H9 (cell line): ENCODE measurements around the gene PITRM1. TPM values are rescaled to one million over a fixed set of nuclear protein-coding genes. Genes with fewer than 3 reads are reported as not detected.

Experiments
- DNase-seq: peaks from one replicate; pipeline ENCODE4 v3.0.0-alpha.2; 2017
- H2AFZ ChIP-seq: one replicate; pipeline ENCODE4 v1.6.1; 2013; ENCODE audit warnings: mild to moderate bottlenecking, low read length, control low read depth, moderate library complexity
- H2AK5ac ChIP-seq: 2 replicates; pipeline ENCODE4 v1.6.1; 2013; ENCODE audit warnings: low read length, control low read depth, mixed read lengths; ENCODE audit not compliant: insufficient read length
- H2BK120ac ChIP-seq: one replicate; pipeline ENCODE4 v1.6.1; 2013; ENCODE audit warnings: low read depth, mild to moderate bottlenecking, low read length, control low read depth, inconsistent platforms; ENCODE audit not compliant: poor library complexity, severe bottlenecking
- H2BK12ac ChIP-seq: 2 replicates; pipeline ENCODE4 v1.6.1; 2013; ENCODE audit warnings: low read length, control low read depth, mixed read lengths, low read depth; ENCODE audit not compliant: insufficient read length
- H2BK15ac ChIP-seq: 2 replicates; pipeline ENCODE4 v1.6.1; 2013; ENCODE audit warnings: low read depth, low read length, control low read depth
- H2BK20ac ChIP-seq: one replicate; pipeline ENCODE4 v1.6.1; 2013; ENCODE audit warnings: low read depth, mild to moderate bottlenecking, low read length, control low read depth, inconsistent platforms; ENCODE audit not compliant: poor library complexity, severe bottlenecking
- H2BK5ac ChIP-seq: 2 replicates; pipeline ENCODE4 v1.6.1; 2013; ENCODE audit warnings: low read length, control low read depth, mixed read lengths; ENCODE audit not compliant: insufficient read length
- H3K14ac ChIP-seq: 2 replicates; pipeline ENCODE4 v1.6.1; 2013; ENCODE audit warnings: low read length, control low read depth; ENCODE audit not compliant: insufficient read depth
- H3K18ac ChIP-seq: 2 replicates; pipeline ENCODE4 v1.6.1; 2013; ENCODE audit warnings: low read depth, mild to moderate bottlenecking, mixed read lengths, low read length, control low read depth; ENCODE audit not compliant: insufficient read length
- H3K23ac ChIP-seq: 2 replicates; pipeline ENCODE4 v1.6.1; 2013; ENCODE audit warnings: low read length, control low read depth, mixed read lengths, low read depth; ENCODE audit not compliant: insufficient read length
- H3K23me2 ChIP-seq: 2 replicates; pipeline ENCODE4 v1.6.1; 2013; ENCODE audit warnings: low read depth, mild to moderate bottlenecking, mixed read lengths, low read length, control low read depth; ENCODE audit not compliant: insufficient read length, poor library complexity, severe bottlenecking
- H3K27ac ChIP-seq: 2 replicates; pipeline ENCODE4 v1.5.1; 2013; ENCODE audit warnings: low read length, control low read depth, mixed read lengths, low read depth; ENCODE audit not compliant: insufficient read length
- H3K27me3 ChIP-seq: 2 replicates; pipeline ENCODE4 v1.6.1; 2013; ENCODE audit warnings: low read length, control low read depth, inconsistent platforms; ENCODE audit not compliant: insufficient read depth
- H3K4ac ChIP-seq: 2 replicates; pipeline ENCODE4 v1.6.1; 2013; ENCODE audit warnings: low read depth, mild to moderate bottlenecking, control low read depth, inconsistent platforms, low read length, moderate library complexity
- H3K4me1 ChIP-seq: 2 replicates; pipeline ENCODE4 v1.6.1; 2013; ENCODE audit warnings: low read length, control low read depth, inconsistent platforms; ENCODE audit not compliant: insufficient read depth
- H3K4me2 ChIP-seq: 2 replicates; pipeline ENCODE4 v1.6.1; 2013; ENCODE audit warnings: low read length, control low read depth, mixed read lengths; ENCODE audit not compliant: insufficient read length, insufficient read depth
- H3K56ac ChIP-seq: 2 replicates; pipeline ENCODE4 v1.6.1; 2013; ENCODE audit warnings: low read depth, mild to moderate bottlenecking, mixed read lengths, low read length, control low read depth; ENCODE audit not compliant: insufficient read length
- H3K79me1 ChIP-seq: 2 replicates; pipeline ENCODE4 v1.6.1; 2013; ENCODE audit warnings: low read depth, mild to moderate bottlenecking, moderate library complexity, low read length, control low read depth, inconsistent platforms; ENCODE audit not compliant: insufficient read depth, poor library complexity, severe bottlenecking
- H3K79me2 ChIP-seq: 2 replicates; pipeline ENCODE4 v1.6.1; 2013; ENCODE audit warnings: low read length, control low read depth, inconsistent platforms; ENCODE audit not compliant: insufficient read depth
- H3K9ac ChIP-seq: 2 replicates; pipeline ENCODE4 v1.6.1; 2013; ENCODE audit warnings: low read length, control low read depth, mixed read lengths; ENCODE audit not compliant: insufficient read length; ENCODE audit errors: extremely low read depth
- H3K9me3 ChIP-seq: one replicate; pipeline ENCODE4 v1.6.1; 2013; ENCODE audit warnings: low read depth, low read length, inconsistent platforms; ENCODE audit not compliant: control insufficient read depth
- H3T11ph ChIP-seq: one replicate; pipeline ENCODE4 v1.6.1; 2013; ENCODE audit warnings: mild to moderate bottlenecking, low read length, control low read depth, inconsistent platforms
- H4K20me1 ChIP-seq: one replicate; pipeline ENCODE4 v1.6.1; 2013; ENCODE audit not compliant: control insufficient read depth, insufficient read length, insufficient read depth
- H4K5ac ChIP-seq: 2 replicates; pipeline ENCODE4 v1.6.1; 2013; ENCODE audit warnings: low read depth, mild to moderate bottlenecking, mixed read lengths, low read length, control low read depth; ENCODE audit not compliant: insufficient read length
- H4K8ac ChIP-seq: replicated peaks from 2 replicates; pipeline ENCODE4 v1.6.1; 2013; ENCODE audit warnings: low read length, control low read depth, mixed read lengths, low read depth; ENCODE audit not compliant: insufficient read length
- H4K91ac ChIP-seq: 2 replicates; pipeline ENCODE4 v1.6.1; 2013; ENCODE audit warnings: low read depth, mild to moderate bottlenecking, moderate library complexity, mixed read lengths, low read length, control low read depth; ENCODE audit not compliant: insufficient read length
- H3K27ac Mint-ChIP-seq, 3 experiments: 2 replicates in 2 of 3; 3 replicates in 1 of 3; pipeline ENCODE4 v1.8.0; 2020 to 2021; ENCODE audit warnings: mixed read lengths in 3 of 3, mild to moderate bottlenecking in 1 of 3, moderate library complexity in 1 of 3
- H3K27me3 Mint-ChIP-seq: 2 replicates; pipeline ENCODE4 v1.8.0; 2021; ENCODE audit warnings: low read depth, mild to moderate bottlenecking, moderate library complexity, mixed read lengths
- H3K36me3 Mint-ChIP-seq, 3 experiments: 2 replicates in 2 of 3; 3 replicates in 1 of 3; pipeline ENCODE4 v1.8.0; 2020 to 2021; ENCODE audit warnings: low read depth in 3 of 3, mixed read lengths in 3 of 3; ENCODE audit not compliant: insufficient read depth in 1 of 3
- H3K4me1 Mint-ChIP-seq, 2 experiments: 2 replicates each; pipeline ENCODE4 v1.8.0; 2020; ENCODE audit warnings: mixed read lengths in 2 of 2
- H3K4me3 Mint-ChIP-seq, 2 experiments: 2 replicates in 1 of 2; 3 replicates in 1 of 2; pipeline ENCODE4 v1.8.0; 2020 to 2021; ENCODE audit warnings: mild to moderate bottlenecking in 2 of 2, mixed read lengths in 2 of 2, moderate library complexity in 1 of 2
- H3K9me3 Mint-ChIP-seq, 2 experiments: 2 replicates in 1 of 2; 3 replicates in 1 of 2; pipeline ENCODE4 v1.8.0; 2020; ENCODE audit warnings: mild to moderate bottlenecking in 2 of 2, mixed read lengths in 2 of 2, moderate library complexity in 1 of 2
- CTCF ChIP-seq: fragments of 200-600 bp; sonication (generic); conservative IDR thresholded peaks from 3 replicates; pipeline ENCODE4 v1.8.0; 2021; ENCODE audit warnings: antibody characterized with exemption, mild to moderate bottlenecking
- WGBS: extraction: QIAGEN DNeasy Blood & Tissue Kit; methylation state at CpG from one replicate; pipeline ENCODE4 v1.1.7; 2013; ENCODE audit warnings: missing lambda C conversion rate, low lambda C conversion rate, mixed read lengths; ENCODE audit not compliant: insufficient read length; ENCODE audit errors: extremely low coverage; 5-methylcytosine and 5-hydroxymethylcytosine counted together
- total RNA-seq: library from RNA; stranded (reverse); gene quantifications from 2 replicates; pipeline ENCODE4 v1.2.1, GENCODE V29; 2021

Gene PITRM1
- total RNA-seq, 1 experiment from 2014 or later = 27.8 TPM

GRCh38 chr10:3207351-3207750, 34.8 kb upstream of the PITRM1 start:
- no peak overlapping the region for H3K9ac ChIP-seq
- no peaks in the 10 kb centered on the region for H3K4me1 ChIP-seq
- H3K27ac ChIP-seq = no peak overlapping the region
- H3K4me1 Mint-ChIP-seq = no peaks in the 10 kb centered on the region
- H3K9me3 ChIP-seq = no peaks in the 10 kb centered on the region
- no peak overlapping the region for H4K5ac ChIP-seq
- no peak for TF ChIP-seq CTCF
- no peaks in the 10 kb centered on the region for H3K79me2 ChIP-seq
- no peak overlapping the region for H3T11ph ChIP-seq
- H4K91ac ChIP-seq = no peak overlapping the region
- H3K23me2 ChIP-seq = no peaks in the 10 kb centered on the region
- H2BK120ac ChIP-seq = no peak overlapping the region
- H3K14ac ChIP-seq = no peak overlapping the region
- no peak overlapping the region for H2BK5ac ChIP-seq
- H2BK20ac ChIP-seq = no peak overlapping the region
- H3K27me3 ChIP-seq = no peaks in the 10 kb centered on the region
- H4K20me1 ChIP-seq = no peaks in the 10 kb centered on the region
- no peak overlapping the region for H4K8ac ChIP-seq
- H3K23ac ChIP-seq = no peak overlapping the region
- no peaks in the 10 kb centered on the region for H3K36me3 Mint-ChIP-seq
- H2AK5ac ChIP-seq = no peak overlapping the region
- H3K4ac ChIP-seq = no peak overlapping the region
- H3K27ac Mint-ChIP-seq = no peak overlapping the region
- H2AFZ ChIP-seq = no peak overlapping the region
- H3K27me3 Mint-ChIP-seq = peaks cover 2% of the 10 kb centered on the region; the same call in 1 of the 2 replicates
- no peak overlapping the region for H2BK15ac ChIP-seq
- H3K56ac ChIP-seq = no peak overlapping the region
- no peak overlapping the region for H2BK12ac ChIP-seq
- WGBS = no CpG with 5 or more reads among the region's 8 CpGs
- no peak overlapping the region for H3K4me2 ChIP-seq
- no peak for DNase-seq
- H3K79me1 ChIP-seq = no peaks in the 10 kb centered on the region
- no peak overlapping the region for H3K18ac ChIP-seq
- H3K4me3 Mint-ChIP-seq = no peak overlapping the region
- no peaks in the 10 kb centered on the region; a peak in 1 of 5 replicates for H3K9me3 Mint-ChIP-seq
